HG02884 (cell line): ENCODE results near the gene CIITA.

Experiments used
- ATAC-seq: cut with Tn5 transposase; IDR thresholded peaks from one replicate; pipeline ENCODE4 v1.9.1; 2021; ENCODE audit warnings: mild to moderate bottlenecking, moderate library complexity; ENCODE audit not compliant: unreplicated experiment

Gene CIITA

DNA sequence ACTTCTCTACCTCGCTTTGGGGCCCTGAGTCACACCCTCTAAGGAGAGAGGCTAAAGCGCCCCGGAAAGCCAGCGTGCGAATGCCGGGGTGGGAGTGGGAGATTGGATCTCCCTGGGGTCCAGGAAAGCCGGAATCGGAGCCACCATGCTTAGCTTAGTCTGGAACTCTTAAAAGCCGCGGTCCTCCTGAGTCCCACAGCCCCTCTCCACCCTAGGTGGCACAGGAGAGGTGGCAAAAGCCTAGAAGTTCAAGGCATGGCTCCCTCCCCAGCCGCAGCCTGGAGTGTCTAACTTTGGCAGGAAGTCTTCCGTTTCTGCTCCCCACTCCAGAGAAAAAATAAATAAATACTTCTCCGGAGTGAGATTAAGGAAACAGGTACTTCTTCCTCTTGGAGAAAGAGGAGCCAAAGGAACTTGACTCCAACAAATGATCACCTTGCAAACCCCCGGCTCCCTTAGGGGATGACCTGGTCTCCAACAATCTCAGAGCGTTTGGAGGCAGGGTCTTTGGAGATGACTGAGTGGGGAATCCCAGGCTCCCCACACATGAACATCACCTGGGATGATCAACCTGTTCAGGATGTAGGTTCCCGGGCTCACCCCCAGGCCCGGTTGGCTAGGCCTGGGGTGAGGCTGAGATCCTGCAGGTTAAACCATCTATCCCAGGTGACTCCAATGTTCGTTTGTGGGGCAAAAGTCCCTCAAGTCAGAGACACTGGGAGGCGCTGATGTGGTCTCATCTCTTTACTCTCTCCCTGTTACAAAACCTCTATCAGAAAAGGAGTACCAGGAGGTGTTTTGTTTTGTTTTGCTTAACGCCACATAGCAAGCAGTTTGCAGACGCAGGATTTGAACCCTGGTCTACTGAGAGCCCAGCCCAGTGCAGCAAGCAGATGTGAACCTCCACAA, 2.9 kb downstream of the CIITA start:
- ATAC-seq = no peak

DNA sequence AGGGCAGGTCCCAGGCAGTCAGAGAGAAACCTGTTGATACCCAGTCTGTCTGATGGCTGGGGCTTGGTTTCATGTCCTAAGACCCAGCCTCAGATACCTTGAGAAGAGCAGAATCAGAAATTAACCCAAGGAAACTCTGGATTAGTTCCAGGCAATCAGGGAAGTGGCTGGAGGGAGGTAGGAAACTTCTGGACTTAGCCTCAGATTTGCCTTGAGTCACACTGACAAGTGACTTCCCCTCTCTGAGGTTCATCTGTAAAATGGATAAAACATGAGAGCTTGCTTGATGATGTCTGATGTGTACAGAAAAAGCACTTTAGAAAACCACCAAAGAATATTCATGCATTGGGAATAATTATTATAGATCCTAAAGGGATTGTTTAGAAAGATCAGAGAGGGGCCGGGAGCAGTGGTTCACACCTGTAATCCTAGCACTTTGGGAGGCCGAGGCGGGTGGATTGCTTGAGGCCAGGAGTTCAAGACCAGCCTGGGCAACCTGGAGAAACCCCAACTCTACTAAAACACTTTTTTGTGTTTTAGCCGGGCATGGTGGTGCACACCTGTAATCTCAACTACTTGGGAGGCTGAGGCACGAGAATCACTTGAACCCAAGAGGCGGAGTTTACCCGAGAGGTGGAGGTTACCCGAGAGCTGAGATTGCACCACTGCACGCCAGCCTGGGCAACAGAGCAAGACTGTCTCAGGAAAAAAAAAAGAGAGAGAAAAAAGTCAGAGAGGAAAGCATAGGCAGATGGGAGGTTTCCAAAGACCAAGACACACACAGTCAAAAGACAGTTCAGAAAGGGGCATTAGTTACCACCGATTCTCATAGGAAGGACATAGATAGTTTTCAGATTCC, 3.8 kb downstream of the CIITA start:
- no peak for ATAC-seq

DNA sequence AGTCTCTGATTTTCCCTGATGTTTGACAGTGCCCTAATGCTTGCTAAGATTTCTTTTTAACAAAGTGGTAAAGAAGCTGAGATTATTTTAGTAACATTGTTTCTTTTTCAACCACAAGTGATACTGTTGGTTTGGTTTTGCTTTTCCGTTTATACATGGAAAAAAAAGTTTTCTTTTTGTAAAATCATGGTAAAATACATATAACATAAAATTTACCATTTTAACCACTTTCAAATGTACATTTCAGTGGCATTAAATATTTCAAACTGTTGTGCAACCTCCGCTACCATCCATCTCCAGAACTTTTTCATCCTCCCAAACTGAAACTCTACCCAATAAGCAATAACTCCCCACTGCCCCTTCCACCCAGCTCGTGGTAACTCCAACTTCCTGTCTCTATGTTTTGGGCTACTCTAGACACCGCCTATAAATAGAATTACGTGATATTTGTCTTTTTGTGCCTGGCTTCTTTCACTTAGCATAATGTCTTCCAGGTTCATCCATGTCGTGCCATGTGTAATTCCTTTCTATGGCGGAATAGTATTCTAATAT, 4.6 kb downstream of the CIITA start:
- no peak for ATAC-seq

DNA sequence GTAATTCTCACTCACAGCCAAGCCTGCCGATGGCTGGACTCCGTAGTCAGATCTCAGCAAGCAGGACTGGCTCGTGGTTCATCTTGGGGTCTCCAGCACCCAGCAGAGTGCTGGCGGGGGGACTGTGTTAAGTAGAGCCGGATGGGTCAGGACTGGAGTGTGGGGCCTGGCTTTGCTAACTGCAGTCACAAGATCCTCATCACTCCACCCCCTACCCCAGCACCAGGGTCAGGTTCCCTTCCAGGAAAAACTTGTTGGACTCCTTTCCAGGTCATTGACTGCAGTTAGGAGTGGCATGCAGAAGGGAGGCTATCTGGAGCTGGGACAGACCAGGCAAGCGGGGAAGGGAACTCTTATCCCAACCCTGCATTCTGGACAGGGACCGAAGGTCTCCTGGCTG, 6.0 kb downstream of the CIITA start:
- ATAC-seq = no peak

DNA sequence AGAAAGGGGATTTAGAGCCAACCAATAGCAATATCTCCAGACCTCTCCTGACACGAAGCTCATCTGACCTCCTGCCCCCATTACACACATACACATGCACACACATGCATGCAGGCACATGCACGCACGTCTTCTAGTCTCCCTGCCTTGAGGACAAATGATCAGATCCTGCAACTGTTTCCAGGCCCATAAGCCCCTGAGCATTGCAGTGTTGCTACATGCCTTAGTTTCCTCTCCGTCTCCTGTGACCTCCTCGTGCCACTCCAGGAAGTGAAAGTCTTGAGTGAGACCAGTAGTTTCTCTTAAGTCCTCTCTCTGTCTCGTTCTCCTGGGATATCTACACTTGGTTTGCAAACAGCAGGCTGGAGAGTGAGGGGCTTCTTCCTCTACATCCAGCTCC, 8.2 kb downstream of the CIITA start:
- ATAC-seq = no peak

DNA sequence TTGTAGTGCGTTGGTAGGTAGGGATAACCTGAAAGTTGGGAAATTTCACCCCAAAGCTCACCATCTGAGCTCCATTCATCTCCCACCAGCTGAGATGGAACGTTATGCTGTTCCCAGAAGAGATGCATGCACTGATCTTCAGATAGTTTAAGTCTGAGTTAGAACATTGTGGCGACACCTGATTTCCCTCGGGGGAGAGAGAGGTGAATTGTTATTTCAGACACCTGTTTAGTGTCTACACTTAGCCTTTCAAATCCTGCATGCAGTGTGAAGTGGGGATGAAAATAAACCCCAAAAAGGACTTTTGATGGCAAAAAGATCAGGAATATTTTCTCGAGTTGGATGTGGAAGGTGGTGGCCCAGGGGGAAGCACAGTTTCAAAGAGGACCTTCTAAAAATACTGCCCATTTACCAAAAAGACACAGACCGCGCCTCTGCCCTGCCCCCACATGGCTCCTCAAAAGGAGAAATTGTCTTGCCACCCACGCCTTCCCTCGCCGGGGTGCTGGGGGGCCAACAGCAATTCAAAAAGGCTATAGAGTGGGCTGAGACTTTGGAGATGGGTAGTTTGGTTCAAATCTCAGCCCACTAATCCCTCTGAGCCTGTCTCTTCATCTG, 11.4 kb downstream of the CIITA start:
- no peak for ATAC-seq

DNA sequence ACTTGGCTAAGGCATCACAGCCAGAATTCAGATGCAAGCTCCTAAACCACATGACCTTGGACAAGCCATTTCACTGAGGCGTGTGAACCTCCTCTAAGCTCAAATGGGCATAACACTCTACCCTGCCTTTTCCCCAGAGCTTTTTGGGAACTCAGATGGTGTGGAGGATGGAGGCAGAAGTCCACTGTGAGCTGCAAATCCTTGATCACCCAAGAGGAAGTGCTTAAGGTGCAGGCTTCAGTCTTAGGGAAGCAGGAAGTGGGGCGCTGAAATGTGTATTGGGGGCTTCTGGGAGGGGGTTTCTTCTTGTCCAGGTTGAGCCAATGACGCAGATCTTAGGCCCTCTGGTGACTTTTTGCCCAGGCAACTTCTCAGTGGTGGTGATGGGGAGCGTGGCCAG, 12.9 kb downstream of the CIITA start:
- ATAC-seq = no peak

DNA sequence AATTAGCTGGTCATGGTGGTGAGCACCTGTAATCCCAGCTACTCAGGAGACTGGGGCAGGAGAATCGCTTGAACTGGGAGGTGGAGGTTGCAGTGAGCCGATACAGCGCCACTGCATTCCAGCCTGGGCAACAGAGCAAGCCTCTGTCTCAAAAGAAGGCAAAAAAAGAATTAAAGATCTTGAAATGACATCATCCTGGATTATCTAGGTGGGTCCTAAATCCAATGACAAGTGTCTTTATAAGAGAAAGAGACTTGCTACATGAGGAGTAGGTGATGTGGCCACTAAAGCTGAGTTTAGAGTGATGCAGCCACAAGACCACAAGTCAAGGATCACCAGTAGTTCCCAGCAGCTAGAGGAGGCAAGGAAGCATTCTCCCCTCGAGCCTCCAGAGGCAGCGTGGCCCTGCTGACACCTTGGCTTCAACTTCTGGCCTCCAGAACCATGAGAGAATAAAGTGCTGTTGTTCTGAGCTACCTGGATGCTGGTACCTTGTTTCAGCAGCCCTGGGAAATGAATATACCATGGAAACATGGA, 15.8 kb downstream of the CIITA start:
- no peak for ATAC-seq

DNA sequence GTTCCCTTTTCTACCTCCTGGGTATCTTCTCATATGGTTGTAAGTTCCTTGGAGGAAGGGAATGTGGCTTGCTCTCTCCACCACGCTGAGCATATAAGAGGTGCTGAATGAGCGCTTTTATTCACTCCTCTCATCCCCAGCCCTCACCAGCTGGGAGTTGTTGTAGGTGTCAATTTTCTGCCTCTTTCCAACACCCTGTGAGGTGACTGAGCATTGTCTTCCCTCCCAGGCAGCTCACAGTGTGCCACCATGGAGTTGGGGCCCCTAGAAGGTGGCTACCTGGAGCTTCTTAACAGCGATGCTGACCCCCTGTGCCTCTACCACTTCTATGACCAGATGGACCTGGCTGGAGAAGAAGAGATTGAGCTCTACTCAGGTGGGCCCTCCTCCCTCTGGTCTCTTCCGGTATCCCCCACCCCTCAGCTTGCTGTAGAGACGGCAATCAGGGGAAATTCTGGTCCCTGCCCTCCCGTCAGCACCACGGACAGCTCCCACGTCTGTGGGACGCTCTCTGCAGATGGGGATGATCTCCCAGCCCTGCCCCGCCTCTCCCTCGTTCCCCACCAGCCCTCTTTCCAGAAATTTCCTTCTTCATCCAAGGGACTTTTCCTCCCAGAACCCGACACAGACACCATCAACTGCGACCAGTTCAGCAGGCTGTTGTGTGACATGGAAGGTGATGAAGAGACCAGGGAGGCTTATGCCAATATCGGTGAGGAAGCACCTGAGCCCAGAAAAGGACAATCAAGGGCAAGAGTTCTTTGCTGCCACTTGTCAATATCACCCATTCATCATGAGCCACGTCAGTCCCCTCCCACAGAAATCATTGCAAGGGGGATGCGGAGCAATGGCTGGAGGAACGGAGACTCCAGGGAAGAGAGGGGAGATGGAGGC, 18.3 kb downstream of the CIITA start:
- no peak for ATAC-seq

DNA sequence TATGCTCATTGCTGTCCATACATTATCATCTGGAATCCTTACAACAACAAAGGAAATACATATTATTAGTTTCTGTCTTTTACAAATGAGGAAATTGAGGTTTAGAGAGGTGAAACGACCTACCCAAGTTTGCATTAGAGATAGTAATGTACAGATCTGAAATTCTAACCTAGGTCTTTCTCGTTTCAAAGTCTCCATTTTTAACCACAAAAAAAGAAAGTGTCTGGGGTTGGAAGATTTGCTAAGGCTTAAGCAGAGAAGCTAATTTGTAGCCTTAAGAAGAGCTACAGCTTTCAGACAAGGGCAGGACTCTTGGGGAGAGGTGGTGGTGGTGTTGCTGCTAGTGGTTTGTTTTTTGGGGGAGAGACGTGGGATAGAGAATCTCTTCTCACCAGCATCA, 19.2 kb downstream of the CIITA start:
- no peak for ATAC-seq

DNA sequence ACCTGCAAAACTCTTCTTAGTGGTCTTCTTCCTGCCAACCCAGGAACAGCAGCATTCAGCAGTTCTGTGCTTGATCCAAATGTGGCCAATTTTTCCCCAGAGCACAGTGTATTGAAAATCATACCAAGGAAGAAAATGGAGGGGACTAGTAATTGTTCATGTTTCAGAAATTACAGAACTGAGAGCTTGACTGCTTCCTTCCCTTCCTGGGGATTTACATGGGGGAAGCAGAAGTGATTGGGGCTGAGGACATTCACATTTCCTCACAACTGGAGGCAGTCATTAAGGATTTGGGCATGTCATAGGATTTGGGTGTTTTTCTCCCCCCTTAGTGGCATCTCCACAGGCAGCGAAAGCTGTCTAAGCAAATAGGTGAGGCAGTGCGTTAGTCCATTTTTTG, 19.7 kb downstream of the CIITA start:
- ATAC-seq = no peak

DNA sequence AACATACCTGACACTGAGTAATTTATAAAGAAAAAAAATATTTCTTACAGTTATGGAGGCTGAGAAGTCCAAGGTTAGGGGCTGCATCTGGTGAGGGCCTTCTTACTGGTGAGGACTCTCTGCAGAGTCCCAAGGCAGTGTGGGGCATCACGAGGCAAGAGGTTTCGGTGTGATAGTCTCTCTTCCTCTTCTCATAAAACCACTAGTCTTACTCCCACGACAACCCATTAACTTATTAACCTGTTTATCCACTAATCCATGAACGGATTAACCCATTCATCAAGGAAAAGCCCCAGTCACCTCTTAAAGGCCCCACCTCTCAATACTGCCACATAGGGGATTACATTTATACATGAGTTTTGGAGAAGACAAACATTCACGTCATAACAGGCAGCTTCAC, 20.1 kb downstream of the CIITA start:
- ATAC-seq = peak; percentile 59

DNA sequence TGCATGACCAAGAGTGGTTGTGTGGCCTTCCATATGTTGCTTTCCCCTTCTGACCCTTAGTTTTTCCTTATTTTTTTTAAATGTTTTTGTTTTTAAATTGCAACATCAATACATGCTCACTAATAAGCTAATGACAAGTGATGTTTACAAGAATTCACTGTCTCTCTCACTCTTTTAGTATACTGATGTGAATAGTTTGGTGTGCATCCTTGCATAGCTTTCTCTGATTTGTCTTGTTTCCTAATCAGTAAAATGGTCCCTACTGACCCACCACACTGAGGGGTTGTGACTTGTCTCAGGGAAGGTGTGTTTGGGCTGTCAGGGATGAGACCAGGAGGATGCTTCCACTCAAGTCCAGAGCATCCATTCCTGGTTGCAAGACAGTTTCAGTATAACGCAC, 26.0 kb downstream of the CIITA start:
- no peak for ATAC-seq

DNA sequence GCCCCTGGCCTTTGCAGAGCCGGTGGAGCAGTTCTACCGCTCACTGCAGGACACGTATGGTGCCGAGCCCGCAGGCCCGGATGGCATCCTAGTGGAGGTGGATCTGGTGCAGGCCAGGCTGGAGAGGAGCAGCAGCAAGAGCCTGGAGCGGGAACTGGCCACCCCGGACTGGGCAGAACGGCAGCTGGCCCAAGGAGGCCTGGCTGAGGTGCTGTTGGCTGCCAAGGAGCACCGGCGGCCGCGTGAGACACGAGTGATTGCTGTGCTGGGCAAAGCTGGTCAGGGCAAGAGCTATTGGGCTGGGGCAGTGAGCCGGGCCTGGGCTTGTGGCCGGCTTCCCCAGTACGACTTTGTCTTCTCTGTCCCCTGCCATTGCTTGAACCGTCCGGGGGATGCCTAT, 29.5 kb downstream of the CIITA start:
- no peak for ATAC-seq

DNA sequence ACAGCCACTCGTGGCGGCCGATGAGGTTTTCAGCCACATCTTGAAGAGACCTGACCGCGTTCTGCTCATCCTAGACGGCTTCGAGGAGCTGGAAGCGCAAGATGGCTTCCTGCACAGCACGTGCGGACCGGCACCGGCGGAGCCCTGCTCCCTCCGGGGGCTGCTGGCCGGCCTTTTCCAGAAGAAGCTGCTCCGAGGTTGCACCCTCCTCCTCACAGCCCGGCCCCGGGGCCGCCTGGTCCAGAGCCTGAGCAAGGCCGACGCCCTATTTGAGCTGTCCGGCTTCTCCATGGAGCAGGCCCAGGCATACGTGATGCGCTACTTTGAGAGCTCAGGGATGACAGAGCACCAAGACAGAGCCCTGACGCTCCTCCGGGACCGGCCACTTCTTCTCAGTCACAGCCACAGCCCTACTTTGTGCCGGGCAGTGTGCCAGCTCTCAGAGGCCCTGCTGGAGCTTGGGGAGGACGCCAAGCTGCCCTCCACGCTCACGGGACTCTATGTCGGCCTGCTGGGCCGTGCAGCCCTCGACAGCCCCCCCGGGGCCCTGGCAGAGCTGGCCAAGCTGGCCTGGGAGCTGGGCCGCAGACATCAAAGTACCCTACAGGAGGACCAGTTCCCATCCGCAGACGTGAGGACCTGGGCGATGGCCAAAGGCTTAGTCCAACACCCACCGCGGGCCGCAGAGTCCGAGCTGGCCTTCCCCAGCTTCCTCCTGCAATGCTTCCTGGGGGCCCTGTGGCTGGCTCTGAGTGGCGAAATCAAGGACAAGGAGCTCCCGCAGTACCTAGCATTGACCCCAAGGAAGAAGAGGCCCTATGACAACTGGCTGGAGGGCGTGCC, 30.1 kb downstream of the CIITA start:
- no peak for ATAC-seq

DNA sequence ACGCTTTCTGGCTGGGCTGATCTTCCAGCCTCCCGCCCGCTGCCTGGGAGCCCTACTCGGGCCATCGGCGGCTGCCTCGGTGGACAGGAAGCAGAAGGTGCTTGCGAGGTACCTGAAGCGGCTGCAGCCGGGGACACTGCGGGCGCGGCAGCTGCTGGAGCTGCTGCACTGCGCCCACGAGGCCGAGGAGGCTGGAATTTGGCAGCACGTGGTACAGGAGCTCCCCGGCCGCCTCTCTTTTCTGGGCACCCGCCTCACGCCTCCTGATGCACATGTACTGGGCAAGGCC, 30.7 kb downstream of the CIITA start:
- ATAC-seq = no peak

DNA sequence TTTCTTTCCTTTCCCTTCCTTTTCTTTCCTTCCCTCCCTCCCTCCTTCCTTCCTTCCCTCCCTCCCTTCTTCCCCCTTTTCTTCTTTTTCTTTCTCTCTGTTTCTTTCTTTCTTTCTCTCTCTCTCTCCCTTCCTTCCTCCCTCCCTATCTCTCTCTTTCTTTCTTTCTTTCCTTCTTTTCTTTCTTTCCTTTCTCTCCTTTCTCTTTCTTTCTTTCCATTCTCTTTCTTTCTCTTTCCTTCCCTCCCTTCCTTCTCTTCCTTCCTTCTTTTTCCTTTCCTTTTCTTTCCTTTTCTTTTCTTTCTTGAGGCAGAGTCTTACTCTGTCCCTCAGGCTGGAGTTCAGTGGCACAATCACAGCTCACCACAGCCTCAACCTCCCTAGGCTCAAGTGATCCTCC, 34.3 kb downstream of the CIITA start:
- no peak for ATAC-seq

DNA sequence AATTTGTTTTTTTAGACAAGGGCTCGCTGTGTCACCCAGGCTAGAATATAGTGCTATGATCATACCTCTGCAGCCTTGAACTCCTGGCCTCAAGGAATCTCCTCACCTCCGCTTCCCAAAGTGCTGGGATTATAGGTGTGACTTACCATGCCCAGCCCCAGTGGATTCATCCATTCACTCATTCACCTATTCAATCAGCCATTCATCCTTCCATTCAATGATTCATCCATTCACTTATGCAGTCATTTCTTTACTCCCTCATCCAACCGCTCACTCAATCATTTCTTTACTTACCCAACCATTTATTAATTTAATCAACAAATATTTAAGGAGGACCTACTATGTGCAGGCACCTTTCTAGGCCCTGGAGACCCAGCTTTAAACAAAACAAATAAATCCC, 39.5 kb downstream of the CIITA start:
- no peak for ATAC-seq

DNA sequence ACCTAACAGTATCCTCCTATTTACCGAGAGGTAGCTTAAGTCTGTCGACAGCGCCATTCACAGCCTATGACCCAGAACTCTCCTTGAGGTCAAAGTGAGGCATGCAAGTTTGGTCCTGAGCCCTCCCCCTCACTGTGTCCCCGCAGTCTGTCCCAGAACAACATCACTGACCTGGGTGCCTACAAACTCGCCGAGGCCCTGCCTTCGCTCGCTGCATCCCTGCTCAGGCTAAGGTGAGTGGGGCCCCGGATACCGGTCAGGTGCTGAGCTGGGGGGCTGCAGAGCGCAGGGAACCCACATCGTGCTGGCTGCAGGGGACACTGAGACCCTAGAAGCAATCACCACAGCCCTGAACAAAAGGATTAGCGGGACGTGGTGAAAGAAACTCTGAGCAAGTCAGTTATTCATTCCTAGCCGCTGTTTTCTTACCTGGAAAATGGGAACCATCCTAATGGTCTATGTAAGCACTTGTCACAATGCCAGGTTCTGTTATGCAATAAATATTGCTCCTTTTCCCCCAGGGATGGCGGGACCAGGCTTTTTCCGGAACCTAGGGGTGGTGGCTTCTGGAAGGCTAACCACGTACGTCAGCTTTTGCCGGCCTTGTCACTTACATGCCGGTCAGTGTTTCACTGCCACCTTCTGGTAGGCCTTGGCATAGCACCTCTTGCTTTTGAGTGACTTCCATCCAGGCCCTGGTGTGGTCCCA, 41.4 kb downstream of the CIITA start:
- ATAC-seq = no peak
